Muscle layer of colon (tissue), 2 donors: ENCODE data around the gene SETD6.

Experiments
- H3K27ac ChIP-seq: one replicate; pipeline ENCODE4 v1.7.0; 2013; ENCODE audit warnings: low read depth, mild to moderate bottlenecking, low read length, moderate library complexity
- H3K27me3 ChIP-seq, 2 donors: one replicate each; pipeline ENCODE4 v1.7.0; 2013; ENCODE audit warnings: low read length in 2 of 2, mild to moderate bottlenecking in 2 of 2; ENCODE audit not compliant: insufficient read depth in 2 of 2, control insufficient read depth in 1 of 2
- H3K36me3 ChIP-seq: one replicate; pipeline ENCODE4 v1.7.0; 2013; ENCODE audit warnings: mild to moderate bottlenecking, low read length; ENCODE audit not compliant: insufficient read depth
- H3K4me1 ChIP-seq: one replicate; pipeline ENCODE4 v1.7.0; 2013; ENCODE audit warnings: mild to moderate bottlenecking, low read length; ENCODE audit not compliant: insufficient read depth
- H3K4me3 ChIP-seq, 2 donors: one replicate each; pipeline ENCODE4 v1.7.0; 2013; ENCODE audit warnings: low read length in 2 of 2, low read depth in 1 of 2, mild to moderate bottlenecking in 1 of 2, moderate library complexity in 1 of 2
- H3K9ac ChIP-seq: one replicate; pipeline ENCODE4 v1.7.0; 2013; ENCODE audit warnings: low read length
- H3K9me3 ChIP-seq: one replicate; pipeline ENCODE4 v1.7.0; 2013; ENCODE audit warnings: mild to moderate bottlenecking, low read length
- donor health status: abdominal sarcoma.
- donor health status: Adenocarcinoma of cecum.

Gene SETD6, protein sequence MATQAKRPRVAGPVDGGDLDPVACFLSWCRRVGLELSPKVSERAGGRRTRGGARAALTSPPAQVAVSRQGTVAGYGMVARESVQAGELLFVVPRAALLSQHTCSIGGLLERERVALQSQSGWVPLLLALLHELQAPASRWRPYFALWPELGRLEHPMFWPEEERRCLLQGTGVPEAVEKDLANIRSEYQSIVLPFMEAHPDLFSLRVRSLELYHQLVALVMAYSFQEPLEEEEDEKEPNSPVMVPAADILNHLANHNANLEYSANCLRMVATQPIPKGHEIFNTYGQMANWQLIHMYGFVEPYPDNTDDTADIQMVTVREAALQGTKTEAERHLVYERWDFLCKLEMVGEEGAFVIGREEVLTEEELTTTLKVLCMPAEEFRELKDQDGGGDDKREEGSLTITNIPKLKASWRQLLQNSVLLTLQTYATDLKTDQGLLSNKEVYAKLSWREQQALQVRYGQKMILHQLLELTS

DNA sequence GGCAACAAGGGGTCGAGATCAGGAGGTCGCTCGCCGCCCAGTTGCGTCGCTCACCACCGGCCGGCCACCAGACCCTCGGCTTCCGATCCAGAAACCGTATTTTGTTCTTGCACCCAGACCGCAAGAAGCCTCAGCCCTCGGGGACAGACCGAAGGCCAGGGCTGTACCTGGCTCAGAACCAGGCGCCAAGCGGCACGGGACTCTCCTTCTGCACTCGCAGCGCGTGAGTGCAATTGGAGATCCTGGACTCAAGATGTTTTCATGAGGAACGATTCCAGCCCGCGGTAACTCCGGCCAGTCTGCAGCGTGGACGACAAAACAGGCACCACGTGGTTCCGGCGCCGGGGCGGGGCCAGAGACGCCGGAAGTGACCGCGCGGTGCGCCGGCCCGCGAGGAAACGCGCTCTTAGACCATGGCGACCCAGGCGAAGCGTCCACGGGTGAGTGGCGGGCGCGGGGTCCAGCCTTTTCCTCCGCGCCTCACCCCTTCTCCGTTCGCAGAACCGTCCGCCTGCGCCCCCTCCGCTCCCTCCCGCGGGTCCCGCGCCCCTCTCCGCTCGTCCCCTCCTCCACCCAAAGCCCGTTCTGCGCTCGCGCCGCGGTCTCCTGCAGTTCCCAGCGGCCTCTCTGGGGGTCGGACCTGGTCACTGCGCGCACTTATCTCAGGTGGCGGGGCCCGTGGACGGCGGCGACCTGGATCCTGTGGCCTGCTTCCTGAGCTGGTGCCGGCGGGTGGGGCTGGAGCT is at the start of gene SETD6:
SETD6 (plus strand) TSS at position 393 of the 746 bp plus-strand sequence; CDS start at position 414, 21 bp downstream.
- peaks cover 6% of the 10 kb centered on the region for H3K4me1 ChIP-seq
- peak within 1 kb of the TSS; percentile 11 for H3K9ac ChIP-seq
- H3K27me3 ChIP-seq, result no peaks in the 10 kb centered on the region
- peaks cover 27% of the 10 kb centered on the region for H3K36me3 ChIP-seq
- H3K9me3 ChIP-seq, result no peaks in the 10 kb centered on the region
- H3K27ac ChIP-seq, result peak within 1 kb of the TSS; percentile 87
- peak within 1 kb of the TSS; percentile 89 to 95 for H3K4me3 ChIP-seq

DNA sequence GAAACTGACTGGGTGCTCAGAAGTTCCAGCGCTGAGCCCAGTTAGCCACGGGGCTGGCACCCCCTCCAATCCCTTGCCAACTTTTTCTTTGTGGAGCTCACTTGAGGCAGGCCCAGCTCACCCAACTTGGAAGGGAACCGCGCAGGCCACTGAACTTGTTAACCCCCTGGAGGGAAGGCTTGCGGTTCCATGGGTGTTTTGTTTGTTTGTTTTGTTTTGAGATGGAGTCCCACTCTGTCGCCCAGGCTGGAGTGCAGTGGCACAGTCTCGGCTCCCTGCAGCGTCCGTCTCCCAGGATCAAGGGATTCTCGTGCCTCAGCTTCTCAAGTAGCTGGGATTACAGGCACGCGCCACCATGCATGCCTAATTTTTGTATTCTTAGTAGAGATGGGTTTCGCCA is 49.5 kb upstream of the SETD6 start:
- Histone ChIP-seq H3K9ac (no peak overlapping the region), H3K36me3 (no peaks in the 10 kb centered on the region), H3K4me3 (no peak overlapping the region), H3K27ac (no peak overlapping the region), H3K27me3 (peaks cover 26 to 53% of the 10 kb centered on the region in 2 donors), H3K4me1 (peaks cover 7% of the 10 kb centered on the region), H3K9me3 (no peaks in the 10 kb centered on the region)

DNA sequence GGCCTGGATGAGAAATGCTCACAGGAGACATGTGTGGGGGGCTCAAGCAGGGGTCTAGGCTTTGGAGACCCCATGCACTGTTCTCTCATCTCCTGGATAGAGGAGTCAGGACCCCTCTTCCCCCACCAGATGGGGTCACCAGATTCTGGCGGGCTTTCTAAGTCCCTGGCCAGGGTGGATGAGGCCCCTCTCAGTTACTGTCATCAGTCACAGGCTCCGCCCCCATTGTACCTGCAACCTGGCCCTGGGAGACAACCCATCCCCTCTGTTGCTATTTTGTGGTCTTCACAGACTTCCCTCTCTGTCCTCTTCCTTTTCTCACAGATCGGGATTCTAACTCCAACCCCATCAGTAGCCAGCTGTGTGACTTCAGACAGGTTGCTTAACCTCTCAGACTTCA is 48.9 kb upstream of the SETD6 start:
- Histone ChIP-seq H3K27ac (no peak overlapping the region), H3K9me3 (no peaks in the 10 kb centered on the region), H3K36me3 (no peaks in the 10 kb centered on the region), H3K4me1 (peaks cover 7% of the 10 kb centered on the region), H3K9ac (no peak overlapping the region), H3K4me3 (no peak overlapping the region), H3K27me3 (peaks cover 26 to 53% of the 10 kb centered on the region in 2 donors)

DNA sequence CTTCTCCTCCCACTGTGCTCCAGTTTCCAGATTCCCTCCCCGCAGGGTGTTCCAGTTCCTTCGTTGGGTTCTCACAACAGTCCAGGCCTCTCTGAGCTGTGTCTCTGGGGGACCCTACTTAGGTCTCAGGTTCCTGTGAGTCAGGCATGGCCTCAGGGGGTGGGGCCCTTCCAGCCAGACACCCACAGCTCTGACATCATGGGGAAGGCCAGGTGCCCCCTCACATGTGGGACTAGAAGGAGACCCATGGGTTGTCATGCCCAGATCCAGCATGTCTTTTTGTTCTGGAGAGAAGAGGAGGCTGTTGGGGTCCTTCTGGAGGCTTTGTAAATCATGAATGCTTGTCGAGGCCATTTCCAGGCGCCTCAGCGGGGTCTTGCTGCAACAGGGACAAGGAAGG is 47.4 kb upstream of the SETD6 start:
- H3K9ac ChIP-seq, result no peak overlapping the region
- no peak overlapping the region for H3K4me3 ChIP-seq
- no peaks in the 10 kb centered on the region for H3K9me3 ChIP-seq
- H3K36me3 ChIP-seq, result no peaks in the 10 kb centered on the region
- H3K27me3 ChIP-seq, result peaks cover 26 to 46% of the 10 kb centered on the region in 2 donors
- H3K4me1 ChIP-seq, result peaks cover 7% of the 10 kb centered on the region
- H3K27ac ChIP-seq, result no peak overlapping the region

DNA sequence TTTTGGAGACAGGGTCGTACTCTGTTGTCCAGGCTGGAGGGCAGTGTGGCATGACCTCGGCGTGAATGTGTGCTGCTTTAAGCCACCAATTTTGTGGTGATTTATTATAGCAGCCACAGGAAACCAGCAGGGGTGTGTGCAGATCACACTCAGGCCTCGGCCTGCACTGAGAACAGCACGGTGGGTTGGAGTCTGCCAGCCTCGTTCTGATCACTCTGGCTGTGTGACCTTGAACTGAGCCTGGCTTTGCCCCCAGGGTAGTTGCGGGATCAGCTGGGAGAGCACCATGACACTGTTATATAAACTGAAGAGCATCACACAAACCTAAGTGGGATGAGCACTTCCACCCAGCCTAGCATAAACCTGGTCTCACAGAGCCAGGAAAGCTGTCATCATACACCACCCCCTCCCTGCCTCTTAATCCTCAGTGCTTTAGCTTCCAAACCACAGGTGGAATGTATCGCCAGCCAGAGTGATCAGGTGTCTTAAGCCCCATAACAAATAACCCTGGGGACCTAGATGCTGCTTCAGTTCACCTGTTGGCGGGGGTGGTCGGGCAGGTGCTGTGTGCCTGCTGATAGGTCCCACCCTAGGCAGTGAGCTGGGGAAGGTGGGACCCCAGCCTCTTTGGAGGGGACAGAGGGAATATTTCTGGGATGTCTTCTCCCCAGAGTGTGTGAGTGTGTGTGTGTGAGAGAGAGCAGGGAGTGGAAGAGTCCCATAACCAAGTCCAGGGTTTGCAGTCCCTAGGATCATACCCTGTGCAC is 43.9 kb upstream of the SETD6 start:
- Histone ChIP-seq H3K4me1 (no peaks in the 10 kb centered on the region), H3K9me3 (no peaks in the 10 kb centered on the region), H3K27me3 (peaks cover 6 to 16% of the 10 kb centered on the region in 2 donors), H3K9ac (no peak overlapping the region), H3K36me3 (no peaks in the 10 kb centered on the region), H3K27ac (no peak overlapping the region), H3K4me3 (no peak overlapping the region)

DNA sequence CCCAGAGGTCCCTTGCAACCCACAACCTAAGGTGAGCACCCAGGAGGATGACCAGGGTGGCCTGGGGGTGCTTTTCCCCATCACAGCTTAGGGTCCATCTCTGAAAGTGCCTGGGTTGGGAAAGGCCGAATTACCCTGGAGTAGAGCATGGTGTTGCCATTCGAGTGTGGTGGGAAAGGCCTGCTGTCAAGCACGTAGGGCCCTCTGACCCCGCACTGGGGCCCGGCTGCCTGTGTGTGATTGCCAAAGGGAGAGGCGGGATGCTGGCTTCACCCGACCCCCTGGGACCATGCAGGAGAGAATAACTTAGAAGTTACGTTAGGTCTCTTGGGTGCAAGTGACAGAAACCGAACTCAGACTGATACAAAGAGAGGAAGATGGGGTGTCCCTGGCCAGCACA is 43.1 kb upstream of the SETD6 start:
- Histone ChIP-seq H3K4me1 (no peaks in the 10 kb centered on the region), H3K27ac (no peak overlapping the region), H3K27me3 (peaks cover 0 to 10% of the 10 kb centered on the region in 2 donors), H3K4me3 (no peak overlapping the region), H3K36me3 (no peaks in the 10 kb centered on the region), H3K9me3 (no peaks in the 10 kb centered on the region), H3K9ac (no peak overlapping the region)

DNA sequence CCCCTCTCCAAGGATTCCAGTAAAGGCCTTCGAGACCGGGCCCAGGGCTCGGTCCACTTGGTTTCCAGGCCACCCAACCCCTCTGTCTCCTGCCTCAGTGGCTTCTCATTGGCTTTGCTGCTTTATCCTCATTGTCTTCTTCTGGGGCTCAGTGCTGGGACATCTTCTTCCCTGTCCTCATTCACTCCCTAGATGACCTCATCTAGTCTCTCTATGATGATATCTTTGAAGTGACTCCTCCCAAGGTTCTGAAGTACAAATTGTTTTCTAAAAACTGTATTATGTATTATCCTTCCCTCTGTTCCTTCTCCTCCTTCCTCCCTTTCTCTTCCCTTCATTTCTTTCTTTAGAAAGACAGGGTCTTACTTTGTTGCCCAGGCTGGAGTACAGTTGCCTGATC is 42.5 kb upstream of the SETD6 start:
- Histone ChIP-seq H3K36me3 (no peaks in the 10 kb centered on the region), H3K27ac (no peak overlapping the region), H3K27me3 (peaks cover 0 to 6% of the 10 kb centered on the region in 2 donors), H3K4me3 (no peak overlapping the region), H3K9me3 (no peaks in the 10 kb centered on the region), H3K9ac (no peak overlapping the region), H3K4me1 (no peaks in the 10 kb centered on the region)

DNA sequence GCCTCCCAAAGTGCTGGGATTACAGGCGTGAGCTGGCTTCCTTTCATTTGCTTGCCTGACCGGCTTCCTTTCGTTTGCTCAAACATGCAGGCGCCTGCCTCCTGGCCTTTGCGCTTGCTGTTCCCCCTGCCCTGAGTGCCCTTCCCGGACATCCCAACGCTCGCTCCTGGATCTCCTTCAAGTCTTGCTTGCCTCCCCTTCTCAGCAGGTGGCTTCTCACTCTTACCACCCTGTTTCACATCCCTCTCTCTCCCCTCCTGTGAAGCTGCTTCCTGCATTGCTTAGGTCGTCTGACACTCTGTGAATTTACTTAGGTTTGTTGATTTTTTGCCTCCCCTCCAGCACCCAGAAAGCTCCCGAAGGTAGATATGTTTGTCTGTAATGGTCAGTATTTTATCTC is 41.0 kb upstream of the SETD6 start:
- Histone ChIP-seq H3K9me3 (no peaks in the 10 kb centered on the region), H3K4me3 (no peak overlapping the region), H3K27me3 (no peaks in the 10 kb centered on the region), H3K36me3 (no peaks in the 10 kb centered on the region), H3K27ac (no peak overlapping the region), H3K9ac (no peak overlapping the region), H3K4me1 (no peaks in the 10 kb centered on the region)

DNA sequence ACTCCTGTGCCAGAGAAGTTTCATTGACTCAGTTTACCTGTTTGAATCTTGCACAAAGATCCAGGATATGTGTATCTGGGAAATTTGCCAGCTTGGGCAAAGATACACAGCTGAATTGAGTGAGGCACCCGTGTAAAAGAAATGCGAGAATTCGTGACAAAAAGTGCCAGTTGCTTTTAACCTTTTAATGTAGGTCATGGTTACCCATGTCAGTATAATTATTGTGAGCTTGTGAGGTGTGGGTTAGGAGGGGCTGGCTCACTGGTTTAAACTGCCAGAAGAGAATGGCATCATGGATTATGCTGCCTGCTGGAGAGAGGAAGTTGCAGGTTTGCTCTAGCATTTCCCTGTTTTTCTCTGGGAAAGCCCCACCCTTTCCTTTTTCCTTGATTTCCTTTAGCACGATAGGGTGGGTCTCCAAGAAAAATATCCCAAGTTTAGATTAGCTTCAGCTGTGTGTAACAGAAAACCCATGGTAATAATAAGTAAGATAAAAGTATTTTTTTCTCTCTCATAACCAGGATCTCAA is 40.2 kb upstream of the SETD6 start:
- Histone ChIP-seq H3K36me3 (no peaks in the 10 kb centered on the region), H3K27me3 (no peaks in the 10 kb centered on the region), H3K9ac (no peak overlapping the region), H3K9me3 (no peaks in the 10 kb centered on the region), H3K27ac (no peak overlapping the region), H3K4me1 (no peaks in the 10 kb centered on the region), H3K4me3 (no peak overlapping the region)

DNA sequence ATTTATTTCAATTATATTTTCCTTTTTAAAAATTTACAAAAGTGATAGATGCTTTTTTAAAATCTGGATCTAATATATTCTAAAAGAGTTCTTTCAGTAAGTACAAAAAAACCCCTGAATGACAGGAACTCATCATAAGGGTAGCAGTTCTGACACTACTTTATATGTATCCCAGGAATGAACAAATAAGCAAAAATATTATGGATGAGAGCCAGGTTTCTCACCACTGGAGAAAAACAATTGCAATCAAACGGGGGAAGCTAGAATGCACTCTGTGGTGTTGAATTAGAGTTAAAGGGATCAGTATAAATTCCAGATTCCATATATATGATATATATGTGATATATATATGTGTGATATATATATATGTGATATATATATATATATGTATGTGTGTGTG is 38.5 kb upstream of the SETD6 start:
- Histone ChIP-seq H3K27ac (no peak overlapping the region), H3K4me3 (no peak overlapping the region), H3K9me3 (no peaks in the 10 kb centered on the region), H3K9ac (no peak overlapping the region), H3K36me3 (no peaks in the 10 kb centered on the region), H3K27me3 (no peaks in the 10 kb centered on the region), H3K4me1 (no peaks in the 10 kb centered on the region)

DNA sequence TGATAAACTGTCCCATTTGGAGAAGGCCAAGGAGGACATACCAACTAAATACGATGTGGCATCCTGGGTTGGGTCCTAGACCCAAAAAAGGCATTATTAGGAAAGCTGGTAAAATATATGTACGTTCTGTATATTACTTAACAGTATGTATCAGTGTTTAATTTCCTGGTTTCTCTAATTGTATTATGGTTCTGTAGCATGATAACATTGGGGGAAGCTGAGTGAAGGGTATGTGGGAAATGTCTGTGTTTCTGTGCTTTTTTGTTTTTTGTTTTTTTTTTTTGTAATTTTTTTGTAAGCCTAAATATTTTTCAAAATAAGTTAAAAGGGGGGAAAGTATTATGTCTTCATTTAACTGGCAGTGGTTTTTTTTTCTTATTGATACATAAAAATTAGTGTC is 36.9 kb upstream of the SETD6 start:
- Histone ChIP-seq H3K9ac (no peak overlapping the region), H3K4me3 (no peak overlapping the region), H3K4me1 (no peaks in the 10 kb centered on the region), H3K27ac (no peak overlapping the region), H3K27me3 (no peaks in the 10 kb centered on the region), H3K36me3 (no peaks in the 10 kb centered on the region), H3K9me3 (no peaks in the 10 kb centered on the region)
